Astrocyte (in vitro differentiated cells and primary cell): ENCODE results near the gene ESF1.

Source experiments
- EZH2 ChIP-seq: IDR thresholded peaks from 2 replicates; pipeline ENCODE4 v1.6.1; 2012; ENCODE audit warnings: mild to moderate bottlenecking, low read length, inconsistent platforms; ENCODE audit not compliant: insufficient read depth
- TF ChIP-seq, protein P1 (sequence below): IDR thresholded peaks from 2 replicates; pipeline ENCODE4 v1.5.1; 2011; ENCODE audit warnings: low read depth, mild to moderate bottlenecking, inconsistent platforms, low read length, moderate library complexity; ENCODE audit not compliant: insufficient read depth

DNA sequence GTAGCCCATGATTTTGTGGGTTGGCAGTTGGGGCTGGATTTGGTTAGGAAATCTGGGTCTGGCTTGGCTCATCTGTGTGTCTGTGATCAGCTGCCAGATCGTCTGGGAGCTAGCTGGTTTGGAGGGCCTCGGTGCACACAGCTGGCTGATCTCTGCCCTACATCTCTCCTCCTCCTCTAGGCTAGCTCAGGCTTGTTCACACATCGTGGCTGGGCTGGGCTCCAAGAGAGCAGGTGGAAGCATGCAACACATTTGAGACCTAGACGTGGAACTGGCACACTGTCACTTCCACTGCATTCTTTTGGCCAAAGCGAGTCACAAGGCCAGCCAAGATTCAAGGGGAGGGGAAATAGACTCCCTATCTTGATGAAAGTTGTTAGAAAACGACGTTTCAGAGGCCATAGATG is 16.0 kb upstream of the ESF1 start:
- TF ChIP-seq, protein P1, sequence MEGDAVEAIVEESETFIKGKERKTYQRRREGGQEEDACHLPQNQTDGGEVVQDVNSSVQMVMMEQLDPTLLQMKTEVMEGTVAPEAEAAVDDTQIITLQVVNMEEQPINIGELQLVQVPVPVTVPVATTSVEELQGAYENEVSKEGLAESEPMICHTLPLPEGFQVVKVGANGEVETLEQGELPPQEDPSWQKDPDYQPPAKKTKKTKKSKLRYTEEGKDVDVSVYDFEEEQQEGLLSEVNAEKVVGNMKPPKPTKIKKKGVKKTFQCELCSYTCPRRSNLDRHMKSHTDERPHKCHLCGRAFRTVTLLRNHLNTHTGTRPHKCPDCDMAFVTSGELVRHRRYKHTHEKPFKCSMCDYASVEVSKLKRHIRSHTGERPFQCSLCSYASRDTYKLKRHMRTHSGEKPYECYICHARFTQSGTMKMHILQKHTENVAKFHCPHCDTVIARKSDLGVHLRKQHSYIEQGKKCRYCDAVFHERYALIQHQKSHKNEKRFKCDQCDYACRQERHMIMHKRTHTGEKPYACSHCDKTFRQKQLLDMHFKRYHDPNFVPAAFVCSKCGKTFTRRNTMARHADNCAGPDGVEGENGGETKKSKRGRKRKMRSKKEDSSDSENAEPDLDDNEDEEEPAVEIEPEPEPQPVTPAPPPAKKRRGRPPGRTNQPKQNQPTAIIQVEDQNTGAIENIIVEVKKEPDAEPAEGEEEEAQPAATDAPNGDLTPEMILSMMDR, result no peak
- TF ChIP-seq EZH2, result no peak
